NCI-H128 (cell line): ENCODE results near the gene ARFGAP2.
A peak's percentile ranks its signal among the peaks of the same experiment; 100 is the strongest.

Source experiments
- DNase-seq: peaks from one replicate; lab custom pipeline; 2025; ENCODE audit not compliant: unreplicated experiment; lab: John Stamatoyannopoulos, UW

Gene ARFGAP2

DNA sequence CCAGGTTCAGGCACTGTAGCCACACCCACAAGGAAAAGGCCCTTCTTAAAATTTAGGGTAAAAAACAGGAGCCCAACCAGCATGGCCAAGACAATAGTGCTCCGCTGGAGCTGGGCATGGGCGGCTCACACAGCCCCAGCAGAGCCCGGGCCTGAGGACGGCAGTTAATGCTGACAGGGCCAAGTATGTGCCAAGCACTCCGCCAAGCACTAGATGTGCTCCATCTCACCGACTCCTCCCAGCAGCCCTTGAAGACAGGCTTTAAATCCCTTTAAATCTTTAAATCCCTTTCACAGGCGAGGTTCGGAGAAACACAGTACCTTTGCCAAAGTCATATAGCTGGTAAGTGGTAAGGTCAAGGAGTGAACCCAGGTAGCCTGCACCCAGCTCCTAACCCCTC is 4.8 kb downstream of the ARFGAP2 start:
- no peak for DNase-seq

DNA sequence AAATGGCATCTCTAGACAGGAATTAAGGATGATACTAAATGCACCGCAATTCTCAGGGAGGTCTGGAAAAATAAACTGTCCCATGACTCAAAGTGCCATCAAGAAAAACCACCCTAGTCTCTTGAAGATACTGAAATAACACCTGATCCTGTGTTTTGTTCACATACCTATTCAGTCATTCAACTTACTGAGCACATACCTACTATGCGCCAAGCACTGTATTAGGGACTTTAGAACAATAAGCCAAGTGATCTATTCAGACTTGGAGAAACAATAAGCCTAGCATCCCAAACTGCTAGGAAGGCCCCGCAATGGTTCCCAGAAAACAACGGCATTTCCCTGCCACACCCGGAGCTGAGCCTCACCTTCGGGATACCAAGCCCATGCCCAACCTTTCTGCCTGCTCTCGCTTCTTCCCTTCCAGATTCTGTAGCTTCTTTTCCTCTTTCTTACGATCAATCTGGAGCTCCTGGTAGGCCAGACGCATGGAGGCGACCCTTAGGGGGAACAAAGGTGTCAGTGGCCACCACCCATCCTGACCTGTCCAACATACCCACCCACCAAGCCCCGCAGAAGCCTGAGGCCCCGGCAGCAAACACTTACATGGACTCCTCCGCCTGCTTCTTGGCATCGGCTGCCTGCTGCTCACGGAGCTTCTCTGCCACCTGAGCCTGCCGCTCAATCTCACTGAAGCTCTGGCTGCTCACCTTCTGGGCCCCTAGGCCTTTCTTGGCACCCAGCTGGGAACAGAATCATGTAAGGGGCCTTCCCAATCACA is 5.4 kb downstream of the ARFGAP2 start:
- no peak for DNase-seq

DNA sequence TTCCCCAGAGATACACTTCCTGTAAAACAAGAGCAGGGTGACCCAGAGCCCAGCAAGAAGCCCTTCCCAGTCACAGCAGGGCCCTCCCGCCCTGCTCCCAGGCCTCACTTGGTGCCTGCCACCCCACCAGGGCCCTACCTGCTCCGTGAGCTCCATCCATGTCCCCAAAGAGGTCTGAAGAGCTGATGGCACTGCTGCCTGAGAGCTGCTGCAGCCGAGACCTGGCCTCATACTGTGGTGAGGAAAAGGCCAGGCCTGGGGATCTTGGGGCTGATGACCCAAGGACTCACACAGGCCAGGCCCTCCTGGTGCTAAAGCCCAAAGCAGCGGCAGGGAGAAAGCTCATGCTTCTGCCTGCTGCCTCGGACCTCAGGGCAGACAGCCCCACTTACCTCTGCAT is 10.3 kb downstream of the ARFGAP2 start:
- no peak for DNase-seq

DNA sequence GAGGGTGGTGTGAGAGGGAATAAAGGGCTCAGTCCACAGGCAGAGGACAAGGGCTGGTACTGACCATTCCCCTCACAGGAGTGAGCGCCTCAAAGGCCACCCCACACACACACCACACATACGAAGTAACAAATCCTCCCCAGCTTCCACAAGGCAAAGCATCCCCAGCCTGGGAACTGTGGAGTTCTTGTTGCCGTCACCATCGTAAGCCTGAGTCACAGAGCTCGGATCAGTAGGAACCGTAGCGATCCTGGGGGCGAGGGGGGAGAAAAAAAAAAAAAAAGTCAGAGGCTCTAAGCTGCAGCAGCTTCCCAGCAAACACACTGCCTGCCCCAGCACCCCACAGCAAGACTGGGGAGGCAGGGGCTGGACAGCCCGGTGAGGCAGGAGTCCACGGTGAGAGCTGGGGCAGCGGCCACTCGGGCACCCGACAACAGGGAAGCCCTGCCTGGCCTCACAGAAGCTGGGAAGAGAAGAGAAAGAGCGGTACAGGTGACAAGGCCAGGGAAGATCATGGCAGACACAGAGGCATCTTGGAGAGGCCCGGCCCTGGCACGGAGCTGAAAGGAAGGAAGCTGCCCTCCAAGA is 11.3 kb downstream of the ARFGAP2 start:
- DNase-seq = no peak

DNA sequence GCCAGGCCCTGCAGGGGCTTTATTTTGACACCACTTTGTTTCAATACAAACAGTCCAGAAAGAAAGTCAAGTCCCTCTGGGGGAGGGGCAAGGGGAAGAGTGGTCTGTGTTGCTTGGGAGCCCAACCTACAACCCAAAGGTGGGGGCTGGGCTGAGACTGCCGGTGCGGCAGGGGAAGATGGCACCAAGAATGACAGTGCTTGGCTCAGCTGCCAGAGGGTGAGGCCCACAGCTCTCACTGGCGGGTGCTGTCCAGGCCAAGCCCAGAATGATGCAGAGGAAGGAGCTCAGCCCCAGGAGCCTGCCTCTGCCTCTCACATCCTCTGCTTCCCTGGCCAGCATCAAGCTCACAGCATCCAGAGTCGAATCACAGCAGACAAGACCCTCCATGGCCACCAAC is 12.4 kb downstream of the ARFGAP2 start:
- no peak for DNase-seq

DNA sequence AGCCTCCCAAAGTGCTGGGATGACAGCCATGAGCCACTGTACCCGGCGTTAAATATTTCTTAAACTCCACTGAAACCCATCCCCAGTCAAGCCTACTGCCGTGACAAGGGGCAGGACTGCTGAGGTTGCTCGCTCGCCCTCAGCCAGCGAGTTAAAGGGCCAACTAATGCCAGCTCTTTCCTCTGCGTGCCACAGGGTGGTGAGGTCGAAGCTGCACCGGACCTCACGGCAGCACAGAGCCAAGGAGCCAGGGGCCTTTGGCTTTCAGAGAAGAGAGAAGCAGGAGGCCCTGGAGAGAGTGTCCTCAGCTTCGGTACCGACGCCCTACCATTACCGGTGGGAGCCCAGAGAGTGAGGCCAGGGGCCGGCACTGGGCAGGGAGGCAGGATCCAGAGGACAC is 12.8 kb downstream of the ARFGAP2 start:
- no peak for DNase-seq

DNA sequence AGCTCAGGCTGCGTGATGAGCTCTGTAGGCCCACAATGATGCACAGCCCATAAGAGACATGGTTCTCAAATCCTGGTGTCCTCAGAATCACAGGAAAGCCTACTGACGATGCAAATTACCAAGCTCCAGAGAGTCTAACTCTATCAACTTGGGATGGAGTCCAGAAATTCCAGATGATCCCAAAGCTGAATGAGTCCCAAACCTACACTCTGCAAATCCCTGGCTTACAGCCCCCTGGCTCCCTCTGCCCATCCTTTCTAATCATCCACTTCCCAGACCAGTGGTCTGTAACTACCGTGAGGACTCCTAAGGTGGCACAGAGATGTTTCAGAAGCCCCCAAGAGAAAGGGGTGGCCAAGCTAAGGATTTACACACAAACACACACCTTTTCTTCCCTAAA is 13.5 kb downstream of the ARFGAP2 start:
- DNase-seq = no peak

DNA sequence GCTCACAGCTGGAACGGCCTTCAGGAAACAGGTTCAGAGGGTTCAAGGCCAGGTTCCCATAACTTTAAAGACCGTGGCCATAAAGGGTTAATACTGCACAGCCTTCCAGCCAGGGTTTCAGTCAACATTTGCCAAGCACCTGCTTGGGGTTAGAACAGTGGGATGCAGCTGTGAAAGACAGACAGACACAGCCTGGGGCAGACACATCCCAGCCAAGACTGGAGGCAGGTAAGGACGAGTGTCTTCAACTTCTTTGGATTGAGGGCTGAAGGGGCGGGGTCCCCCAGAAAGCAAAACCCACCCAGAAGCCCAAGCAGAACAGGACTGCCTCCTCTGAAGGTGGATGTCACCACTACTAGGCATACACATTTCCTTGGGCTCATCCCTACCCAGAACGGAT is 14.3 kb downstream of the ARFGAP2 start:
- DNase-seq = no peak

DNA sequence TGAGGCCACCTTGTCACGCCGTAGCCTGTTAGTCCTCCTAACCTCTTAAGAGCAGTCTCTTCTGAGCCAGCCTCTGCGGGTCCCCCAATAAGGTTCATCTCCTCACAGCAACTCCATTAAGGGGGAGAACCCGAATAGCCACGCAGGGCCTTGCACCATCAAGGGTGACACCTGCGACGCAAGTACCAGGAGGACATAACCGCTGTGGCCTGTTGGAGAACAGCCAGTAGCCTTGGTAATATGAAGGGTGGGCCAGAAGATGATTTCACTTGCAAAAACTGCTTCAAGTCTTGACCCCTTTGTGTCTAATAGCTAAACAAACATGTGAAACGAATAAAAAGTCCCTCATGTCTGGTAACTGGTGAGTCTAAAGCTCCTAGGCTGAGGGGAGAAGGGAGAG is 14.8 kb downstream of the ARFGAP2 start:
- no peak for DNase-seq

DNA sequence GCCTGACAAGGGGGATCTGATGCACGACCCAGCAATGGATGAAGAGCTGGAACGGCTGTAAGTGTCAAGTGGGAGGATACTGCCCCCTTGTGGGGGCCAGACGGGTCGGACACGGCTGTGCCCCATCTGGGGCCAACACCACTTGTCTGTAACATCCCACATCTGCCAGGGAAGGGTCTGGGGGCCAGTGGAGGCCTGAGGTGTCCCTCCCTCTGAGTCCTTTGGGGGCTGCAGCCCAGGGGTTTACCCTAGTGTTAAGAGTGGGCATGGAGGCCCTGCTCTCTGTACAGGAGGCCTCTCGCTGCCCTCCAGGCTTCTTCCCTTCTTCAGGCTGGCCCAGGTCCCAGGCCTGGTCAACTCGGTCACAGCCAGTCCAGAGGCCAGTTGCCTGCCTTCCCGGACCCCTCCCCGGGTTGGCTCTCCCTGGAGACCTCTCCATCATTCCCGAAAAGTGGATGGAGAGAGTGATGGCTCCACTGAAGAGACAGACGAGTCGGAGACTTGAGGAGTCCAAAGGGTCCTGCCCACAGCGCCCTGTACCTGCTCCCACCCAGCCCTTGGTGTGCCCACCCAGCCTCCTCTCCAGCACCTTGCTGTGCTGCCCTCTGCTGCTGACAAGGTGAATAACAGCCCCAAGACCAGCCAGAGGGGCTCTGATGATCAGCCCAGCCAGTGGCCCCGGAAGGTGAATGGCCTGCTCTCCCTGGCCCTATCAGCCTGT is 15.4 kb downstream of the ARFGAP2 start:
- peak; percentile 10 for DNase-seq

DNA sequence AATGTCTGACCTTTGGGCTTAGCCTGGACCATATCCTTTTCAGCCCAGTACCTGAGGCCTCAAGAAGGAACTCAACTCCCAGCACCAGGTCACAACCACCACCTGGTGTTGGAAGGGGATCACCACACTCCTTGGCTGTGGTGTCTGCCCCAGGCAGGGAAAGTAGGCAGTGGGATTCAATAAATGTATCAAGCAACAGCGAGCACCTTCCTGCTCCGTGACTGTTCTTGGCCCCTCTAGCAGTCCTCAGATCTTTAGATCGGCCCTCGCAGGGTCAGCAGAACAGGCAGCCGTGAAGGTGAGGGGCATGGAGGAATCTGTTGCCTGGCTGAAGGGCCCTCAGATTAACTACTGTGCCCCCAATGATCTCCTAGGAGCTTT is 15.9 kb downstream of the ARFGAP2 start:
- DNase-seq = no peak

DNA sequence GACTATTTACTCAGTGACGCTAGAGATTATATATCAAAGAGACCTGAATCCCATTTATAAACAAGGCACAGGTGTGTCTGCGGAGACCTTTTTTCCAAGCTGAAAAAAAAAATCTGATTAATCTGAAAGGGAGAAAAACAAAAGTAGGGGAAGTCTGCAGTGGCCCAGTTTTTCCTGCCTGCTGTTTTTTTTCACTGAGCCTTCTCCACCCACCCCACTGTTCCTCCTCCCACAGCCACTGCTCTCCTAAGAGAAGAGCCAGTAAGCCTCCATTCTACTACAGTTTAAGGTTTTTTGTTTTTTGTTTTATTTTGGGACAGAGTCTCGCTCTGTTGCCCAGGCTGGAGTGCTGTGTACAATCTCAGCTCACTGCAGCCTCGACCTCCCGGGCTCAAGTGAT is 18.4 kb downstream of the ARFGAP2 start:
- no peak for DNase-seq

DNA sequence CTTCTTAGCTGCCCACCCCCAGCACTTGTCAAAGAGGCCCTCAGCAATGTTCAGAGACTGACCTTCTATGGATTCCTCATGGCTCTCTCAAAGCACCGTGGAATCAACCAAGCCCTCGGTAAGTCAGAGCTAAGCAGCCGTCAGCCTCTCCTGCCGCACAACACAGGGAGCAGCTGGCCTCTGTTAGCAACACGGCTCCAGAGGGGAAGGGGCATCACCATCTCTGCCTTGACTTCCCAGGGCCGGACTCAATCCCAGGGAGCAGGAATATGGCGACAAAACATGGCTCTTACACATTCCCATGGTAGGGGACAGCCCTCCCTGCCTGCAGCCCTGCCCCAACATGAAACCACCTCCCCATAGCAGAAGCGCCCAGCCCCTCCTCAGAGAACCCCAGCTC is 18.9 kb downstream of the ARFGAP2 start:
- no peak for DNase-seq

DNA sequence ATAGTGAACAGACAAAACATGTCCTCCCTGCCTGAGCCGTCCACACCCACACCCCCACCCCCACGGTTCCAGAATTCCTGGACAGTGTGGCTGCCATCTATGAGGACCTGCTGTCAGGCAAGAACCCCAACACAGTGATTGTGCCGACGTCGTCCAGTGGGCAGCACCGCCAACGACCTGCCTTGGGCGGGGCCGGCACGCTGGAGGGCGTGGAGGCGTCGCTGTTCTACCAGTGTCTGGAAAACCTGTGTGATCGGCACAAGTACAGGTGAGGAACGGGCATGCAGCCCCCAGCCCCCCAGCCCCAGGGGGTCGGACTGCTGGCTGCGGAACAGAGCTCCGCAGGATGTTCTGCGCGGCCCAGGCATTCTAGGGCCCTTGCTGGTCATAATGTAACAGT is 19.7 kb downstream of the ARFGAP2 start:
- DNase-seq = no peak

DNA sequence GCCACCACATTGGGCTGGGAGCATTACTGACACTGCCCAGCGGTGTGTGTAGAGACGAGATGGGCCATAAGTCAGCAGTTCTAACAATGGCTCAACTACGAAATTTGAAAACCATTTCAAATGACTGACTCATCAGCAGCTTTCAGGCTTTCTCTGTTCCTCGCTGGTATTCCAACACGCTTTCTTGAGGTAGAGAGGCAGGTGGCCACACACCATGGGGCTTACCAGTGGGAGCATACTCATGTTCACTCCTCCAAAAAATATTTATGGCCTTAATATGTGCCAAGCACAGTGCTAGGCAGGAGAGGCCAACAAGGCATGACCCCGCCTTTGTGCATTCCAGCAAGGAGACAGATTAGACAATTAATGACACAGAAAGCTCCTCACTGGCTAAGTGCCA is 20.3 kb downstream of the ARFGAP2 start:
- DNase-seq = no peak

DNA sequence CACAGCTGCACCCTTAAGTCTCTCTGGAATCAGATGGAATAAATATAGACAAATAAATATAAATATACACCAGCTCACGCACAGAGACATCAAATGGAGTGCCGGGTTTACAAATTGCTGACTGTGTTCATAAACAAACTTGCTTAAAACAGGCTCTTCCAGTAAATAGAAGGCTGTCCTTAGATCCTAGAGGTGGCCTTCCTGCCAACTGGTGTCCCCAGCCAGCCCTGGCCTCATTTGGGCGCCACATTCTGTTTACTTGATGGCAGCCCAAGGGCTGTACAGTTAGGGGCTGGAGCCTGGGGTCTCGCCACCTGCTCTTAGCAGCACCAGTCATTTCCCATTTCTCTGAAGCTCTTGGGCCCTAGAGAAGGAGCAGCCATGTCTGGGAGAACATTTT is 20.8 kb downstream of the ARFGAP2 start:
- no peak for DNase-seq

DNA sequence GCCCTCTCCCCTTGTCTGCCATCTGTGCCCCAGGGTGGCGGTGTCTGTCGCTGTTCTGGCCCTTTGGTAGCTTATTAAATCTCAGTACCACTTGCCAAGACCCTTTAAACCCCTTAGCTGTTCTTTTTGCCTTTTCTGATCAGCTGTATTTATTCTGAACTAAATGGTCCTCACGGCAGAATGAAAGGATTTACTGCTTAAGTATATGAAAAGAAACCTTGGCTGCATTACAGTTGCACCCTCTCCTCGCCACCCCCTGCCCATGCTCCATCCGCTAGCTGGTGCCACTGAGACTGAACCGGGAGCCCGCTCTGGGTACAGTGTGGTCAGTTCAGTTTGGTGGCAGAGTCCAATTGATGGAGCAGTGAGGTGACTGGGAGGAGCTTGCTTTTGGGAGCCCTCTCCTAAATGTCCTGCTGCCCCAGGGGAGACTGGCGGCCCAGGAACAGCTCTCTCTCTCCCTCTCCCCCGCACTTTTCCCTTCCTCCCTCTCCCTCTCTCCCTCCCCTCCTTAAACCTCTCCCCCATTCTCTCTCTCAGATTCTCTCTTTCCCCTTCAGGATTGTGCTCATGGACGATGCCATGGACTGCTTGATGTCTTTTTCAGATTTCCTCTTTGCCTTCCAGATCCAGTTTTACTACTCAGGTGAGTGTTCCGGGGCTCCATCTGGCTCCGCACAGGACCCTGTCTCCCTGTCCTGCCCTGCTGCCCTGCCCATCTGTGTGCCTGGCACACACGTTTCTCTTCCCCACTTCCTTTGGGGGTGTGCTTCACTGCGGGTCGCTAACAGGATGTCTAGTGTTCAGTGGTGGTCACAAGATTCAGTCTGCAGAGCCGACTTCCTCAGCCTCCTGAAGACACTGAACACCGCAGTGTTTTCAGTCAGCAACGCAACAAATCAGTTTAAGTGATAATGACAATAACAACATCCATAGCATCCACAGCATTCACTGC is 21.8 kb downstream of the ARFGAP2 start:
- DNase-seq = no peak

DNA sequence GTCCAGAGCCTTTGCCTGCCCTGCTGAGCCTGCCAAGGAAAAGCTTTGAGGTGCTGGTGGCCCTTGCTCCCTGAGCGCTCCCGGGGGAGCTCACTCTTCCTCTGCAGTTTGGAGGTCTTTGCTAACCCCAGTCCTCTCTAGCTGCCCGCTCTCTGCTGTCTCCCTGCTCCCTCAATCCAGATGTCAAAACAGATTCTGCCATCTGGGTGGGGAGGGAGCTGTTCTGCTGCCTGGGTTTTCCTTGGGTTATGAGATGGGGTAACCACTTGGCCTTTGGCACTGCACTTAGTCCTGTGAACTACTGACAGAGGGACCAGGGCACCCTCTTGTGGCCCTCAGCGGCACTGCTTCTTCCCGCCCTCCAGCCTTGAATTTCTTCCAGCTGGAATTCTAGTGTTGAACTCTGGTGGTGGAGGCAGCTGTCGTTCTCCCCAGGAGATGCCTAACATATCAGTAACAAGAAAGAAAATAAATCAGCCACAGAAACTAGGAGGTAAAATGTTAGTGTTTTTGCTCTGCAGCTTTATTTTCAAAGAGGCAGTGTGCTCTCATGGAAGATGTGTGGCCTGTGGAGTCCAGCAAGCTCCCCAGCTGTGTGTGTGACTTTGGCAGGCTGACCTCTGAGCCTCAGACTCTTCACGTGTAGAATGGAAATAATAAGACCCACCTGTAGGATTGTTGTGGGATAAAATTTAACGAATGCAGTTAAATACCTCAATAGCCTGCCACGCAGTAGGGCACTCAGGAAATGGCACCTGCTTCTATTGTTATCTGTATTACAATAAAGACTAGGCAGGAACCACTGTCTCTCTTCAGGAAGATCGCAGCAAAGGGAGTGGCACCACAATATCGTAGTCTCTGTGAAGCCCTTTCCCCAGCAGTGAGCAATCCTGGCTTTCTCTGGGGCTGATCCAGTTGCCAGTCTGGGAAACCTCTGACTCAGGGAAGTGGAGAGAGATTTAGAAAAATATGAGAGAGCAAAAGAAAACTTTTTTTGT is 23.4 kb downstream of the ARFGAP2 start:
- DNase-seq = peak; percentile 69

DNA sequence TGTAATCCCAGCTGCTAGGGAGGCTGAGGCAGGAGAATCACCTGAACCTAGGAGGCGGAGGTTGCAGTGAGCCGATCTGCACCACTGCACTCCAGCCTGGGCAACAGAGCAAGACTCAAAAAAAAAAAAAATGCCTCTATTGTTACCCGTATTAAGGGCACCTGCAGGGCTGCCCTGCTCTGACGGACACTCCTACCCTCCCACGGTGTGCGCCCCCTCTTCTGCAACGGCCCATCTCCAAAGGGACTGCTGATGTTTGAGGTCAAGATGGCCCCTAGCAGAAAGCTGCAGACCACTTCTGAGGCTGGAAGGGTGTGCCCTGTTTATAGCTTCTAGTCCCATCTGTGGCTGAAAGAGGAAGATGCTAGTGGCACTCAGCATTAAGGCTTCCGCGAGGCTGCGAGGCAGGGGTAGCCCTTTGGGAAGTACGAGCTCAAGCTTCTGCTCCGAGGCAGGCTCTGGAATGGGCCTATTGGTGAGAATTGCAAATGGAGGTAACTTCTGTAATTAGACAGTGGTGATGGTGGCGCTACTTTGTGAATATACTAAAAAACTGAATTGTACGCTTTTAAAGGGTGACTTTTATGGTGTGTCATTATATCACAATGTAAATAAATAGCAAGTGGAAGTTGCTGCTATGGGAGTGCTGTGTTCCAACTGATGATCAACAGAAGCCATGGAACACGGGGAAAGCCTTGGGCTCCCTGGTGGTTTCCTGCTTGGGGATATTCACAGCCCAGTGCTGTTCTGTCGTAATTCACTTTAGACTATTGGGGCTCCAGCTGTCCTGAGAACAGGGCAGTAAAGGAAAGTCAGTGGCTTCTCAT is 24.3 kb downstream of the ARFGAP2 start:
- no peak for DNase-seq
